MG63 (cell line): ENCODE results near the gene TAB2. TPM values are rescaled to one million over a fixed set of nuclear protein-coding genes. Genes with fewer than 3 reads are reported as not detected.

ENCODE experiments used
- DNase-seq: peaks from one replicate; pipeline ENCODE4 v3.0.0-alpha.2; 2020
- H3K27me3 ChIP-seq: fragments of 250-450 bp; sonication (Bioruptor Pico); 2 replicates; pipeline ENCODE4 v1.5.1; 2020; ENCODE audit warnings: mild to moderate bottlenecking, moderate library complexity
- H3K36me3 ChIP-seq: fragments of 250-450 bp; sonication (Bioruptor Pico); 2 replicates; pipeline ENCODE4 v1.5.1; 2020; ENCODE audit warnings: mild to moderate bottlenecking, moderate library complexity
- H3K4me3 ChIP-seq: fragments of 250-450 bp; sonication (Bioruptor Pico); 2 replicates; pipeline ENCODE4 v1.5.1; 2020; ENCODE audit warnings: mild to moderate bottlenecking, moderate library complexity
- H3K9me3 ChIP-seq: fragments of 250-450 bp; sonication (Bioruptor Pico); 2 replicates; pipeline ENCODE4 v1.5.1; 2020; ENCODE audit warnings: mild to moderate bottlenecking, moderate library complexity
- total RNA-seq: library from RNA; depleted of rRNA; stranded (reverse); fragments of >200 nt; shearing (Covaris generic); gene quantifications from 2 replicates; pipeline ENCODE4 v1.2.3, GENCODE V29; 2014; ENCODE audit warnings: low replicate concordance

Gene TAB2
- total RNA-seq, 1 experiment from 2014 or later, result 27.3 TPM

DNA sequence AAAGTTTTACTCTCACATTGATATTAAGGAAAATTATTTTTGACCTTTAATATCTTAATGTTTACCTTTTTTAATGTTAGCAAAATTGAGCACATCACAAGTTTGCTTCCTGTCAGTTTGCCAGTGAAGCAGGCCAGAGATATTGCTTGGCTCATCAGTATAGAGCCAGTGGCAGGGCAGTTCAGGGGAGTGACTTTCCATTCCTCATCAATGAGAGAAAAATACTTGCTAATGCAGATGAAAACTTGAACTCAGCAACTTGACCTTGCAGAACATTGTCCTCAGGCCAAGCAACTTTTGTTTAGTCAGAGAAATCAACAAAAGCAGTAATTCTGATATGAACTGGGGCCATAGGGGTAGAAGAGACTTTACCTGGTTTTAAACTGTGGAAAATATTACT, 6.9 kb downstream of the TAB2 start:
- no peak for DNase-seq
- Histone ChIP-seq H3K9me3 (no peaks in the 10 kb centered on the region), H3K36me3 (no peaks in the 10 kb centered on the region; the same call in 1 of the 2 replicates), H3K27me3 (no peaks in the 10 kb centered on the region), H3K4me3 (no peak overlapping the region)

DNA sequence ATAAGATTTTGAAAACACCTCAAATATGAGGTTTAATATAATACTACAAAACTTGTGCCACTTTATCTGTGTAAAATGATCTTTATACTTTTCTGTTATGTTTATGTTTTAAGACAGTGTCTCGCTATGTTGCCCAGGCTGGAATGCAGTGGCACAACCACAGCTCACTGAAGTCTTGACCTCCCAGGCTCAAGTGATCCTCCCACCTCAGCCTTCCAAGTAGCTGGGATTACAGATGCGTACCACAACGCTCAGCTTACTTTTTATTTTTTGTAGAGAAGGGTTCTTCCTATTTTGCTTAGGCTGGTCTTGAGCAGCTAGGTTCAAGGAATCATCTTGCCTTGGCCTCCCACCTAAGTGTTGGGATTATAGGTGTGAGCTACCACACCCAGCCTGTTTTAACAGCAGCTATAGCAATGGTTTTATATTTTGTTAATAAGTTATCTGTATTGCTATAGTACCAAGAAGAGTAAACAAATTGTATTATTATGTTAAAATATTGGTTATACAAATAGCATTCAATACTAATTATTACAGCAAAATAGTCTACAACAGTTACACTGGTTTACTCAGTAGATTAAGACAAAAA, 8.2 kb downstream of the TAB2 start:
- Histone ChIP-seq H3K4me3 (no peak overlapping the region), H3K36me3 (no peaks in the 10 kb centered on the region; the same call in 1 of the 2 replicates), H3K27me3 (no peaks in the 10 kb centered on the region), H3K9me3 (no peaks in the 10 kb centered on the region; the same call in 1 of the 2 replicates)
- DNase-seq, result no peak

DNA sequence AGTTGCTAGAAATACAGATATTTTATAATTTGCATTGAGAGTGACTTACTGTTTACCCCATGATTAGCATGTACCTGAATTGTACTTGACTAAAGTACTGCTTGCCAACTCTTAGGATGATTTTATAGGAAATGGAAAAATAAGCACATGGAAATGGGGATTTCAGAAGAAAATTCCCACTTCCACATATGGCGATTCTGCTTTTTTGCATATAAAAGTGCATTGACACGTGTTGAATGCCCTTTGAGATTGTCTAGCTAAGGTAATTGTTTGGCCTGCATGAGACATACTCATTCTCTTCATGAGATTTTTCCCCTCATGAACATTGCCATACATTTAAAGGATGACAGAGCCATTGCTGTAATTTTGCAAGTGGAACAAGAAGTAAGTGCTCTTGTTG, 10.1 kb downstream of the TAB2 start:
- no peak for DNase-seq
- Histone ChIP-seq H3K4me3 (no peak overlapping the region), H3K9me3 (no peaks in the 10 kb centered on the region; the same call in 1 of the 2 replicates), H3K36me3 (no peaks in the 10 kb centered on the region; the same call in 1 of the 2 replicates), H3K27me3 (no peaks in the 10 kb centered on the region)

DNA sequence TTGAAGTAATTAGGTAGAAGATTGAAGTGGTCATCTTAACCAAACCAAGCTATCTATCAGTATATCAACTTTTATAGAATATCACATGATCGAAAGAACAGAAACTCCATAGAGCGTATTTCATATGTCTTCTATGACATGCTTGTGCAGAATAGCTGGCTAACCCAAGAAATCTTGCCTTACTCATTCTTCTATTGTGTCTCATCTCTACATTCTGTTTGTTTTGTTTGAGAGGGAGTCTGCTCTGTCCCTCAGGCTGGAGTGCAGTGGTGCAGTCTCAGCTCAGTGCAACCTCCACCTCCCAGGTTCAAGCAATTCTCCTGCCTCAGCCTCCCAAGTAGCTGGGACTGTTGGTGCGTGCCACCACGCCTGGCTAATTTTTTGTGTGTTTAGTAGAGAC, 10.6 kb downstream of the TAB2 start:
- Histone ChIP-seq H3K4me3 (no peak overlapping the region), H3K27me3 (no peaks in the 10 kb centered on the region), H3K9me3 (no peaks in the 10 kb centered on the region; the same call in 1 of the 2 replicates), H3K36me3 (no peaks in the 10 kb centered on the region; the same call in 1 of the 2 replicates)
- DNase-seq, result no peak

DNA sequence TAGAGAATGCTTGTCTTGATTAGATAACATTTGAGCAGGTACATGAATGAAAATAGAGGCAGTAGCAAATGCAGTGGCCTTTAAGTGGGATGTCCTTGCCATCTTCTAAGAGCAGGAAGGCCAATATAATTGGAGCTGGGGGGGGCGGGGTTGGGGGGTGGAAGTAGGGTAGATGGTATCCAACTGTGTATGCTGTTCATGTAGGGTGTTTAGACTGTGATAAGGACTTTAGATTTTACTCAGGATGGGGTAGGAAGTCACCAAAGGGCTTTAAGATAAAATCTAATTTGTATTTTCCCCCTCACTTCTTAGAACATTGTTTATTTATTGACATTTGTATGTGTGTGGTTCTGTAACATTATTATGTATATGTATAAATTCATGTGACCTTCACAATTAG, 12.0 kb downstream of the TAB2 start:
- no peak for DNase-seq
- H3K27me3 ChIP-seq, result no peaks in the 10 kb centered on the region
- no peak overlapping the region for H3K4me3 ChIP-seq
- no peaks in the 10 kb centered on the region; the same call in 1 of the 2 replicates for H3K36me3 ChIP-seq
- no peaks in the 10 kb centered on the region; the same call in 1 of the 2 replicates for H3K9me3 ChIP-seq

DNA sequence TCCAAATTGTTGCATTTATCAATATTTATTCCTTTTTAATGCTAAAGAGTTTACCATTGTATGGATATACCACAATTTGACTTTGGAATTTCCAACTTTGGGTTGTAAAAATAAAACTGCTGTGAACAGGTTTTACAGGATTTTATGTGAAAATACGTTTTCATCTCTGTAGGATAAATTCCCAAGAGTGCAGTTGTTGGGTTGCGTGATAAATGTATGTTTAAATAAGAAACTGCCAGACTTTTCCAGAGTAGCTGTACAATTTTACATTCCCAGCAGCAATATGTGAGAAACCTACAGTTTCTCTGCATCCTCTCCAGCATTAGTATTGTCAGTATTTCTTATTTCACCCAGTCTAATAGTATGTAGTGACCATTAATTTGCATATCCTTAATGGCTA, 12.6 kb downstream of the TAB2 start:
- H3K27me3 ChIP-seq, result no peaks in the 10 kb centered on the region

DNA sequence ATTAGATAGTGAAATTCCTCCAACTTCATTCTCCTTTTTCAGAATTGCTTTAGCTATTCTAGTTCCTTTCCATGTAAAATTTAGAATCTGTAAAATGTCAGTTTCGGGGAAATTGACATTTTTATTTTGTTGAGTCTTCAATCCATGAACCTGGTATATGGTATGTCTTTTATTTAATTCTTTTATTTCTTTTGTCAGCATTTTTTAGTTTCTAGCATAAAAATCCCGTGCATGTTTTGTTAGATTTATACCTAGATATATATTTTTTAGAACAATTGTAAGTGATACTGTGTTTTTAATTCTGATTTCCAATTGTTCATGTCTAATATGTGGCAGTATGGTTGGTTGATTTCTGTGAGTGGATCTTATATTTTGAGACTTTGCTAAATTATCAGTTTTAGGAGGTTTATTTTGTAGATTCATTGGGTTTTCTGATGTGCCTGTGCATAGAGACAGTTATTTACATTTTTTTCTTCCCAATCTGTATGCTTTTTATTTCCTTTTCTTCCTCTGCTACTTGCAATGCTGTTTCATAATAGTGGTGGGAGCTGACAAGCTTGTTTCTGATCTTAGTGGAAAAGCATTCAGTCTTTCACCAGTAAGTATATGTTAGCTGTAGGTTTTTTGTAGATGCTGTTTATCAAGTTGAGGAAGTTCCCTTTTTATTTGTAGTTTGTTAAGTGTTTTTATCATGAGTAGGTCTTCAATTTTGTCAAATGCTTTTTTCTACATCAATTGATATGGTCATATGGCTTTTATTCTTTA, 13.7 kb downstream of the TAB2 start:
- H3K9me3 ChIP-seq, result no peaks in the 10 kb centered on the region; the same call in 1 of the 2 replicates
- DNase-seq, result no peak
- H3K4me3 ChIP-seq, result no peak overlapping the region
- H3K27me3 ChIP-seq, result no peaks in the 10 kb centered on the region
- H3K36me3 ChIP-seq, result no peaks in the 10 kb centered on the region

More for the DNA sequence above, 12.6 kb downstream of the TAB2 start:
- DNase-seq, result no peak
- Histone ChIP-seq H3K36me3 (no peaks in the 10 kb centered on the region; the same call in 1 of the 2 replicates), H3K9me3 (no peaks in the 10 kb centered on the region; the same call in 1 of the 2 replicates), H3K4me3 (no peak overlapping the region)

DNA sequence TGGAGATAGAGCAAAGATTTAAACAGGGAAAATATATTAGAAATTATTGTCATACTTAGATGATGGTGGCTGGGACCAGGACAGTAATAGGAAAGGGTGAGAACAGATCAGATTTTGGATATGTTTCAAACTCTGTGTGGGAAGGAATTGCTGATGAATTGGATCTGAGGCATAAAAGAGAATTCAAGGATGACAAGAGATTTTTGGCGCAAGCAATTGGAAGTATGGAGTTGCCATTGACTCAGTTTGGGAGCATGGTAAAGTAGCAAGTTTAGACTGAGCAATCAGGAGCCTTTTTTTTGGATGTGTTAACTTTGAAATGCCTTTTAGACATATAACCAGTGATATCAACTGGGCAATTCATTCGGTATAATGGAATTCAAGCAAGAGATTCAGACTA, 14.4 kb downstream of the TAB2 start:
- Histone ChIP-seq H3K27me3 (no peaks in the 10 kb centered on the region), H3K9me3 (no peaks in the 10 kb centered on the region; the same call in 1 of the 2 replicates), H3K36me3 (no peaks in the 10 kb centered on the region), H3K4me3 (no peak overlapping the region)
- no peak for DNase-seq

DNA sequence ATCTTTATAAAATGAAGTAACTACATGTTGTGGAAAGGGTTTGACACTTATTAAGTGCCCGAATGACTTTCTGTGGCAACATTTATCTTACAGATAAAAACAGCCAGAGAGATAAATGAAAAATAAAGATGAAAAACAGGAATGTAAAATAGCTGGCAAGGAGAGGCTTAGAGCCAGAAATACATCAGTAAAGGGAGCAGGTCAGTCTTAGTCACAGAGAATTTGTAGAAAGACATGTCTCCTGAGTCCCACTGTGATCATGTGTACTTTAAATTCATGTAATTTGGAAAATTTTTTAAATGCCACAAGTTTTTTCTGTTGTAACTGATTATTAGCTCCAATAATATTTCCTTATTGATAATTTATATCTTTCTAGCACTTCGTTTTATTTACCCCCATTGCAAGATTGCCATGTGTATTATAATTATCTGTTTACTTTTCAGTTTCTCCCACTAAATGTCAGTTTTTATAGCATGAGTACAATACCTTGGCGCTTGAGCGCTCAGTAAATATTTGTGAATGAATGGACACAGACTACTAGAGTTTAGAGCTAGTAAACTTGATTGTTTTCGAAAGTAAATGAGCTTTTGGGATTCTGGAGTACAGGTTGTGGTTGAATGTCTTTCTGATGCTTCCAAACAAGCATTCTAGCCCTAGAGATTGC, 15.2 kb downstream of the TAB2 start:
- H3K4me3 ChIP-seq, result no peak overlapping the region
- no peaks in the 10 kb centered on the region for H3K27me3 ChIP-seq
- no peaks in the 10 kb centered on the region; the same call in 1 of the 2 replicates for H3K9me3 ChIP-seq
- no peak for DNase-seq
- no peaks in the 10 kb centered on the region for H3K36me3 ChIP-seq

DNA sequence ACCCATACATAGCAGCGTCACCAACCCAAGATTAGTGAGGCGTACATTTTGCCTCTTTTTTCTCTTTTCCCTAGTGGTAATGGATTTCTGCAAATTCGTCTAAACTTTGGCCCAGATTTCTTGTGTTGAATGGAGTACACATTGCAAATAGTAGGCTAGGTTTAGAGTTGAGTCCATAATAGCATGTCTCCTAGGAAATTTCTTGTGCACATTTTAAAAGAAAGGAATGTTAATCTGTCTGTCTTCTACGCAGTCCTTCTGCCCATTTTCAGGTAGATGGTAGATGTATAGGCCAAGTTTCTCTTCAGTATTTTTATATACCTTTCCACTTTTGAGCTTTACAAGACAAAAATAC, 15.7 kb downstream of the TAB2 start:
- Histone ChIP-seq H3K36me3 (no peaks in the 10 kb centered on the region), H3K4me3 (no peak overlapping the region), H3K9me3 (no peaks in the 10 kb centered on the region; the same call in 1 of the 2 replicates), H3K27me3 (no peaks in the 10 kb centered on the region)
- DNase-seq, result no peak

DNA sequence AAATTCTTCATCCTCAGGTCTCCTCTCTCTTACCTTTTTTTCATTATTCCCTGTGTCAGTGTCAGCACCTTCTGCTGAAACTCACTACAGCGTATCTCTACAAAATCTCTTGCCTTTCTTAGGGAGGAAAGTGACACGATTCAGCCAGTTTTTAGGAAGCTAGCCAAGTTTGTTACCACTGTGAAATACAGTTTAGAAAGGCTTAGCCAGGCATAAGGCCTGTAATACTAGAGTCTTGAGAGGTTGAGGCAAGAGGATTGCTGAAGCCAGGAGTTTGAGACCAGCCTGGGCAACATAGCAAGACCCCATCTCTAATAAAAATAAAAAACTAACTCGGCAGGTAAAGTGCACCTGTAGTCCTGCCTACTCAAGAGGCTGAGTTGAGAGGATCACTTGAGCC, 16.7 kb downstream of the TAB2 start:
- Histone ChIP-seq H3K36me3 (no peaks in the 10 kb centered on the region), H3K4me3 (no peak overlapping the region), H3K9me3 (no peaks in the 10 kb centered on the region; the same call in 1 of the 2 replicates), H3K27me3 (no peaks in the 10 kb centered on the region)
- no peak for DNase-seq

DNA sequence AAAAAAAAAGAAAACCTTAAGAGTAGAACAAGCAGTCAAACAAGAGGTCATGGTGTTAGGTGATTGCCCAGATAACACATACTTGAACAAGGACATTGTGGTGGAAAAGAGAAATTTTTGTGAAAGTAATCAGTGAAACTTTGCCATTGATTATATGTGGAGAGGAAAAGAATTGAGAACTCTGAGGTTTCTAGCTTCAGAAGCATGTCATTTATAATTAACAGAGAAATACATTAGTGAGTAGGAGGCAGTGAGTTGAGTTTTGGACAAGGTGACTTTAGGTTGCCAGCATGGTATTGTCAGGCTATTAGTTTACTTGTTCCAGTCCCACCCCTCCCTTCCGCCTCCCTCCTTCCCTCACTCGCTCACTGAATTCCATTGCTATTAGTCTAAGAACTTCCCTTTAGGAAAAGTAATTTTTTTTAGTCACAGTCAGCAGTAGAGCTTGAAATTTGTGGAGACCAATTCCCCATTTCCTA, 17.2 kb downstream of the TAB2 start:
- H3K27me3 ChIP-seq, result no peaks in the 10 kb centered on the region
- H3K4me3 ChIP-seq, result no peak overlapping the region
- peak; percentile 83 for DNase-seq
- no peaks in the 10 kb centered on the region for H3K36me3 ChIP-seq
- H3K9me3 ChIP-seq, result no peaks in the 10 kb centered on the region; the same call in 1 of the 2 replicates

DNA sequence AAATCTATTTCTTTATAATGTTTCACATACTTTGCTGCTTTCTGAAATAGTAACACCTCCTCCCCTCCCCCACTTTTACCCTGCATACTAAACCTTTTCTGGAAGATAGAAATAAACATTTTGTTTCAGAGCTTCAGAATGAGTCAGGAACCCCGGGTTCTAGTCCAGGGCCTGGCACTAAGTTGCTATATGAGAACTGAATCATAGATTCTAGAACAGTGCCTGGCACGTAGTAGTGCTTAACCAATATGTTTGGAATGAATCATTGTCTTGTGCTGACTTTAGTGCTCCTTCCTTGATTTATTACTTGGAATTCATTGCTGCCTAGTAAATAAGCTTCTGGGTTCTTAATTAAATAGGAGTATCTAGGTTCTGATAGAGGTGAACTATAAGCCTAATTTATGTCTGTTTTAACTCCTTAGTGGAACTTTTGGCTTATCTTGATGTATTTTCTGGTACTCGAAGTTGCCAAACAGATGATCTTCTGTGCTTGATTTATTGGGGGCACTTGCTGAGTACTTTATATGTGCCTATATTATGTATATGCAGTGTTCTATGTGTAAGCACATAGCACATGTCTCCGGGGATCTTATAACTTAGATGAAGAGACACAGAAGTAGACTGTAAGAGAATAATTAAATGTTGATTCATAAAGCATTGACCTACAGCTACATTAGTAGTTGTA, 18.6 kb downstream of the TAB2 start:
- Histone ChIP-seq H3K27me3 (no peaks in the 10 kb centered on the region), H3K9me3 (no peaks in the 10 kb centered on the region), H3K36me3 (no peaks in the 10 kb centered on the region), H3K4me3 (no peak overlapping the region)
- peak; percentile 55 for DNase-seq

DNA sequence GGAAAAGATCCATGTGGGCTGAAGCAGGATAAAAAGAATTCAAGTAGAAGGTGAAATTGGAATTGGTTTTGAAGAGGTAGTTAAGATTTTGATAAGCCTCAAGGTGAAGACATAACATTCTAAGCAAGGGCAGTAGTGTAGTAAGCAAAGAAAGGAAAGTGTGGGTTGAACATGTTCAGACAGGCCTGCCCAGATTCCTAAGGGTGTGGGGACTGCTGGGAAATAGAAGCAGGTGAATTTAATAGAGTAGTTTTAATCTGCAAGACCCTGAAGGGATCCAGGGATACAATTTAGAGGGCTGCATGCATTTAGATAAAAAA, 19.1 kb downstream of the TAB2 start:
- Histone ChIP-seq H3K36me3 (no peaks in the 10 kb centered on the region), H3K27me3 (no peaks in the 10 kb centered on the region), H3K9me3 (no peaks in the 10 kb centered on the region), H3K4me3 (no peak overlapping the region)
- DNase-seq, result no peak

DNA sequence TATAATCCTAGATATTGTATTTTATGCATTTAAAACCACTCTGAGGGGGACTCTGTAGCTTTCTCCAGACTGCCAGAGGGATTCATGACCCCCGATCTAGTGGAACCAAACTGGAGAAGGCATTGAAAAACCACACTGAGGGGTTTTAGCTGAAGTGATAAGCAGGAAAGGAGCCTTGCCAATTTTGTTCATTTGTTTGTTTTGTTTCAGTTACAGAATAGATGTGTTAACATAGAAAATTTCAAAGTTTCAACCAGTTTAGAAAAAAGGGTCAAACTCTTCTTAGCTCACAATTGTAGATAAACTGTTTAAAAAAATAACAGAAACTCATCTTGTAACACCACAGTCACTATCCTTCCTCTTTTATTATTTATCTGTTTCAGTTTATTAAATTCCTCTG, 19.8 kb downstream of the TAB2 start:
- no peak for DNase-seq
- Histone ChIP-seq H3K4me3 (no peak overlapping the region), H3K9me3 (no peaks in the 10 kb centered on the region), H3K27me3 (no peaks in the 10 kb centered on the region), H3K36me3 (no peaks in the 10 kb centered on the region)

DNA sequence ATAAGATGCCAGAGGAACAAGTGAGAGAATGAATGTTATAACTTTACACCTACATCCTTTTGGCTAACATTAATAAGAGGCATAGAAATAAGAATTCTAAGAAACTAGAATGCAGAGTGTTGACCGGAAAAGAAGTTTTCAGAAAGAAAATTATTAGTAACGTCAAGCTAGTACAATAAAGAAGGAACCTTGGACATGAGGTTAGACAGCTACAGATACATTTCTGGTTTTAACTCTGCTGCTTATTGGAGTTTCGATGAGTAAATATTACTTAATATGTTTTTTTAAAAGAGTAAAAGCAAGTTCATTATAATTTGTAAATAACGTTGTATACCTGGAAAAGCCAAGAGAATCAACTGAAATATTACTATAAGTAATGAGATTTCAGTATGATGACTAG, 22.7 kb downstream of the TAB2 start:
- H3K9me3 ChIP-seq, result no peaks in the 10 kb centered on the region
- no peaks in the 10 kb centered on the region for H3K27me3 ChIP-seq
- DNase-seq, result no peak
- H3K36me3 ChIP-seq, result peaks cover 3% of the 10 kb centered on the region; the same call in 1 of the 2 replicates
- H3K4me3 ChIP-seq, result no peak overlapping the region

DNA sequence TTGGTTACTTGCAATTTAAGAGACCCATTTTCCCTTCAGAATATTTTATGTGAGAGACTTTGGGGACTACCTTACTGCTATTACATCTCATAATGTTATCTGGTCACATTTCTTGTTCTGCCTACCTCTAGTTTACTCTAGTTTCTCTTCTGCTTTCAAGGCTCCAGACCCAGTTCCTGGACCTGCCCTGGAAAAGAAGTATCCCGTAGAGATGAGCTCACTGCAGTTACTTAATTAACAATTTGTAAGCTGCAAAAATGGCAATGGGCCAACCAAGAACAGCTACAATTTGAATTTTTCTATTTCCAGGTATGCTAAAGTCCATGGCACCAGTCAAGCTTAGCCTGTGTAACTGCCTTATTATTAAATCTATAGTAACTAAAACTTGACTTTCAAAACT, 25.0 kb downstream of the TAB2 start:
- Histone ChIP-seq H3K9me3 (no peaks in the 10 kb centered on the region), H3K36me3 (peaks cover 6% of the 10 kb centered on the region), H3K27me3 (no peaks in the 10 kb centered on the region), H3K4me3 (no peak overlapping the region)
- no peak for DNase-seq
